Activated CD4-positive, alpha-beta memory T cell treated with anti-CD3 and anti-CD28 coated beads for 36 hours (primary cell): Measurements from ENCODE around the gene COTL1. TPM values are rescaled to one million over a fixed set of nuclear protein-coding genes. Genes with fewer than 3 reads are reported as not detected.
A peak's percentile ranks its signal among the peaks of the same experiment; 100 is the strongest.
"Not testable (repeated sequence)": the region's sequence is repeated elsewhere in the genome, so short reads cannot be mapped to it uniquely, and the experiment has no call there.

ENCODE experiments used
- CTCF ChIA-PET: fragments of 350-600 bp; sonication (Branson Sonifier 250); formaldehyde crosslinking; loops from one replicate; lab custom pipeline; 2021; ENCODE audit warnings: antibody characterized with exemption, inconsistent platforms; lab: Charles Lee
- POLR2A ChIA-PET: fragments of 350-600 bp; sonication (Branson Sonifier 250); formaldehyde crosslinking; loops from one replicate; lab custom pipeline; 2021; ENCODE audit warnings: antibody characterized with exemption; lab: Charles Lee
- DNase-seq: peaks from one replicate; pipeline ENCODE4 v3.0.0-alpha.2; 2020
- H3K27ac Mint-ChIP-seq: one replicate; pipeline ENCODE4 v1.8.0; 2021; ENCODE audit warnings: mixed read lengths
- H3K27me3 Mint-ChIP-seq: one replicate; pipeline ENCODE4 v1.8.0; 2021; ENCODE audit warnings: mixed read lengths
- H3K36me3 Mint-ChIP-seq: one replicate; pipeline ENCODE4 v1.8.0; 2021; ENCODE audit warnings: mixed read lengths
- H3K4me1 Mint-ChIP-seq: one replicate; pipeline ENCODE4 v1.8.0; 2021; ENCODE audit warnings: low read depth, mixed read lengths
- H3K4me3 Mint-ChIP-seq: one replicate; pipeline ENCODE4 v1.8.0; 2021; ENCODE audit warnings: mild to moderate bottlenecking, mixed read lengths
- H3K9me3 Mint-ChIP-seq: one replicate; pipeline ENCODE4 v1.8.0; 2021; ENCODE audit warnings: mixed read lengths
- intact Hi-C: fragments of 100-400 bp; cut with micrococcal nuclease; formaldehyde crosslinking; loops from one replicate; pipeline ENCODE4 v1.15.1; 2023
- total RNA-seq, 2 experiments: library from RNA; stranded (reverse); gene quantifications; one replicate each; pipeline ENCODE4 v1.2.3, GENCODE V29; 2021

The COTL1 gene
- total RNA-seq, 2 experiments from 2014 or later = 358 to 364 TPM

DNA sequence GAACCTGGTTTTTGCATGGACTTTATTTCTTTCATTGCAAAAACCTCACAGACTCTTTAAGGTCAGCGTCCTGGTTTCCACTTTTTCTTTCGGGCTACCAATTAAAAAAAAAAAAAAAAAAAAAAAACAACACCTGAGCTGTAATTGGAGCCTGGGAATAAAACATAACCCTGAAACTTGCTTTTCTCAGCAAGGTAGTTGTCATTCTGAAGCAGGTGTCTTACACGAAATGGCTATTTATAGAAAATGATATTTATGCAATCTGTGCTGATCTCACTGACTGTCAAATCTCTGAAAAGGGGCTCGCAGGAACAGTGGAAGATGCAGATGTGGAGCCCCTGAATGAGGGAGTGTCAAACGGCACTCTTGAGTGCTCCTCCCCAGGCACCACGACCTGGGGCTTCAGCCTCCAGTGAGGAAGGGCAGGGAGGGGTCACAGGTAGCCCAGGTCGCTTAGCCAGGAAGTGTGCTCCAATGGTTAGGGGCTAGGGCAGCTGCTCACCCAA, 10.4 kb upstream of the COTL1 start:
- intact Hi-C loops = loop anchor here (10.0 kb wide), 1 partner anchor 353 kb away; no protein-coding TSS in a partner anchor
- CTCF ChIA-PET = interaction anchor here (0.6 to 3.1 kb wide), 3 partner anchors 98 to 350 kb away, joined by 3 to 12 read pairs (median 3); no protein-coding TSS in a partner anchor
- no peak overlapping the region for H3K27ac Mint-ChIP-seq
- H3K36me3 Mint-ChIP-seq = no peaks in the 10 kb centered on the region
- H3K9me3 Mint-ChIP-seq = no peaks in the 10 kb centered on the region
- H3K4me3 Mint-ChIP-seq = no peak overlapping the region
- no peak for DNase-seq
- no peaks in the 10 kb centered on the region for H3K27me3 Mint-ChIP-seq
- H3K4me1 Mint-ChIP-seq = peaks cover 20% of the 10 kb centered on the region
- POLR2A ChIA-PET = no interaction called here

GRCh38 chr16:84625556-84625955, 7.7 kb upstream of the COTL1 start:
- Mint-ChIP-seq H3K4me1 (peaks cover 10% of the 10 kb centered on the region), H3K36me3 (no peaks in the 10 kb centered on the region)
- CTCF ChIA-PET = interaction anchor here (1.5 to 3.1 kb wide), 3 partner anchors 47 to 119 kb away, joined by 3 to 12 read pairs (median 4); no protein-coding TSS in a partner anchor

GRCh38 chr16:84620913-84621312, 3.0 kb upstream of the COTL1 start:
- Mint-ChIP-seq H3K27ac (peak overlapping the region; percentile 4), H3K4me1 (peaks cover 11% of the 10 kb centered on the region), H3K36me3 (peaks cover 11% of the 10 kb centered on the region)
- CTCF ChIA-PET = interaction anchor here (0.6 to 8.9 kb wide), 10 partner anchors 10 to 344 kb away, joined by 3 to 247 read pairs (median 12); partner anchors contain the start of gene MEAK7
- H3K4me3 Mint-ChIP-seq, H3K27me3 Mint-ChIP-seq, DNase-seq, H3K9me3 Mint-ChIP-seq: not testable (repeated sequence)
- intact Hi-C loops = loop anchor here (10.0 kb wide), 1 partner anchor 346 kb away; no protein-coding TSS in a partner anchor
- POLR2A ChIA-PET = interaction anchor here (1.5 kb wide), 1 partner anchor 106 kb away, joined by 3 read pairs; no protein-coding TSS in a partner anchor

More at GRCh38 chr16:84625556-84625955, 7.7 kb upstream of the COTL1 start:
- no peaks in the 10 kb centered on the region for H3K27me3 Mint-ChIP-seq
- no peak for DNase-seq
- intact Hi-C loops = loop anchor here (10.0 kb wide), 1 partner anchor 351 kb away; no protein-coding TSS in a partner anchor
- POLR2A ChIA-PET = no interaction called here
- no peak overlapping the region for H3K27ac Mint-ChIP-seq
- no peaks in the 10 kb centered on the region for H3K9me3 Mint-ChIP-seq
- H3K4me3 Mint-ChIP-seq = no peak overlapping the region

DNA sequence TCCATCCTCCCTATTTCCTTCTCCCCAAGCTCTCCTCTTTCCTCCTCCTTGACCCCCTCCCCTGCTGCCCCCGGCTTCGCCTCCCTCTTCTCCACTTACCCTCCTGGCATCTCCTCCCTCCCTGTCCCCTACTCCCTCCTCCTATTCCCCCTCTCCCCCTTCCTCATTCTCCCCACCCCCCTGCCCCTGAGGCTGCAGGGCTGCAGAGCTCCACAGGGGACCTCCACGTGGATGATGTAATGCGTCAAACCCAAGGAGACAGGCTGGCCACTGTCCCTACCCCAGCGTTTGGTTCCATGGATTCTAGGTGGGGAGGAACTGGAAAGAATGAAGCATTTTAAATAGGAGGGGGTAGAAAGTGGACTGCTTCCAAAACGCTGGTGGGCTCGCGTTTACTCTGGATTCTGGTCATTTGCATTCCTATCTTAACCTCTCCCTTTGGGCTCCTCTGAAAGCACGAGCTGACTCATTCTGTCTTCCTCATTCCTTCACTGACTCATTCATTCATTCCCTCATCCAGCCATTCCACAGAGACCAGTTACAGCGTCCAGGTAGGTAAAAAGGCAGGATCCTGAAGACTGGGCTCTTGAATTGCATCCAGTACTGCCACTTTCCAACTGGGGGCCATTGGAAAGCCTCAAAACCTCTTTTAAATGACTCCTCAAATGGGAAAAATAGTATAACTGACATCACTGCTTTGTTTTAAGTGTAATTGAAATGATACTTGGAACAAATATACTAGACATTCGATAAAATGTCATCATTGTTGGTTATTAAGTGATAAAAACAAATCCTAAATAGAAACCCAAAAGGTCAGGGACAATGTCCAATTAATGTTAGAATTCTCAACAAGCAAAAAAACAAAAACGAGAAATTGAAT, 943 bp upstream of the COTL1 start:
- CTCF ChIA-PET = interaction anchor here (1.3 to 8.9 kb wide), 4 partner anchors 17 to 120 kb away, joined by 5 to 247 read pairs (median 18); partner anchors contain the start of gene MEAK7
- POLR2A ChIA-PET = interaction anchor here (3.8 to 7.0 kb wide), 2 partner anchors 18 to 112 kb away, joined by 15 to 54 read pairs; no protein-coding TSS in a partner anchor
- Mint-ChIP-seq H3K36me3 (peaks cover 28% of the 10 kb centered on the region), H3K4me1 (peaks cover 32% of the 10 kb centered on the region), H3K27me3 (no peaks in the 10 kb centered on the region), H3K27ac (peak overlapping the region; percentile 3), H3K9me3 (no peaks in the 10 kb centered on the region), H3K4me3 (peak overlapping the region; percentile 43)
- intact Hi-C loops = no loop called here
- DNase-seq = no peak

DNA sequence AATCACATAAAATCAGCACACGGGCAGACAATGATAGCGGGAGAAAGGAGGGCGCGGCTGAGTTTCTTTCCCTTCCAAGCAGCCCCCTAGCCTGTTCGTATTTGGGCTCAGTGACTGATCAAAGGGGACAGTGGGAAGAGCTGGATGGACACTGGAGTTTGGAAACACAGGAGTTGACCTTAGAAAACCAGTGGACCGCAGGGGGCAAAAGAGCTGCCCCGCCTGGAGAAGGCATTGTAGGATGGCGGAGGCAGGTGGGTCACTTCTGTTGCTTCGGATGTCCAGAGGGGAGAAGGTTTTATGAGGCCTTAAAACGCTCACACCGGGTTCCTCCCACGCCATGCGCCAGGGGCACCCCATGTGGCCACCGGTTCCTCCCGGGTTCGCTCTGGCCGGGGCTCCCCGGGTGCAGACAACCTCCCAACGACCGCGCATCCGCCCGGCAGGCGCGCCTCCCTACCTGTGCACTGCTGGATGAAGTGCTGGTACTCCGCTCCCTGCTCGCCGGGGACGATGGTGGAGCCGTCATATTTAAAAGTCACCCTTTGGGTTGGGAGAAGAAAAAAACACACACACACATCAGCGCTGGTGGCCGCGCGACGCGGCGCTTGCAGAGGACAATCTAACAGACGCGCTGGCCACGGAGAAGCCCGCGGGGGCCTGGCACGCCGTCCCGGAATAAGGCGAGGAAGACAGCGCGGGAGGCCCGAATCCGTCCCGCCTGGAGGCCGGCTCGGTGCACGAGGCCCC, 662 bp downstream of the COTL1 start:
- H3K27ac Mint-ChIP-seq = peak overlapping the region; percentile 86
- peaks cover 43% of the 10 kb centered on the region for H3K4me1 Mint-ChIP-seq
- no peaks in the 10 kb centered on the region for H3K27me3 Mint-ChIP-seq
- peaks cover 34% of the 10 kb centered on the region for H3K36me3 Mint-ChIP-seq
- ChIA-PET POLR2A (interaction anchor here (0.9 to 7.0 kb wide), 10 partner anchors 9 to 111 kb away, joined by 3 to 54 read pairs (median 4); no protein-coding TSS in a partner anchor), CTCF (interaction anchor here (1.0 to 8.9 kb wide), 7 partner anchors 9 to 108 kb away, joined by 3 to 247 read pairs (median 5); partner anchors contain the start of gene MEAK7)
- intact Hi-C loops = loop anchor here (1.0 to 2.0 kb wide), 3 partner anchors 65 to 110 kb away; no protein-coding TSS in a partner anchor
- H3K9me3 Mint-ChIP-seq = no peaks in the 10 kb centered on the region
- peak overlapping the region; percentile 93 for H3K4me3 Mint-ChIP-seq
- DNase-seq = peak; percentile 75

- H3K27ac Mint-ChIP-seq = peak overlapping the region; percentile 86
- peak overlapping the region; percentile 93 for H3K4me3 Mint-ChIP-seq
- H3K9me3 Mint-ChIP-seq = no peaks in the 10 kb centered on the region
- POLR2A ChIA-PET = interaction anchor here (0.9 to 7.0 kb wide), 10 partner anchors 8 to 110 kb away, joined by 3 to 54 read pairs (median 4); no protein-coding TSS in a partner anchor
- no peaks in the 10 kb centered on the region for H3K27me3 Mint-ChIP-seq
- peaks cover 39% of the 10 kb centered on the region for H3K36me3 Mint-ChIP-seq
- peaks cover 46% of the 10 kb centered on the region for H3K4me1 Mint-ChIP-seq
- CTCF ChIA-PET = interaction anchor here (1.0 to 8.9 kb wide), 6 partner anchors 8 to 109 kb away, joined by 3 to 247 read pairs (median 5); partner anchors contain the start of gene MEAK7
- intact Hi-C loops = loop anchor here (1.0 to 2.0 kb wide), 4 partner anchors 10 to 110 kb away; no protein-coding TSS in a partner anchor
- DNase-seq = peak; percentile 41
Measured at GRCh38 chr16:84616515-84616914, 1.4 kb downstream of the COTL1 start.

GRCh38 chr16:84614968-84615813, 2.7 kb downstream of the COTL1 start:
- peak overlapping the region; percentile 70 for H3K27ac Mint-ChIP-seq
- H3K4me1 Mint-ChIP-seq = peaks cover 59% of the 10 kb centered on the region
- ChIA-PET CTCF (interaction anchor here (0.6 to 8.9 kb wide), 6 partner anchors 16 to 140 kb away, joined by 3 to 247 read pairs (median 6); partner anchors contain the start of gene MEAK7), POLR2A (interaction anchor here (0.9 to 7.0 kb wide), 5 partner anchors 14 to 109 kb away, joined by 3 to 54 read pairs (median 5); no protein-coding TSS in a partner anchor)
- peaks cover 52% of the 10 kb centered on the region for H3K36me3 Mint-ChIP-seq
- no peaks in the 10 kb centered on the region for H3K27me3 Mint-ChIP-seq
- H3K4me3 Mint-ChIP-seq = peak overlapping the region; percentile 93
- intact Hi-C loops = loop anchor here (1.0 kb wide), 1 partner anchor 61 kb away; no protein-coding TSS in a partner anchor
- no peak for DNase-seq
- H3K9me3 Mint-ChIP-seq = peaks cover 7% of the 10 kb centered on the region

GRCh38 chr16:84614623-84614967, 3.3 kb downstream of the COTL1 start:
- CTCF ChIA-PET = interaction anchor here (0.6 to 3.0 kb wide), 4 partner anchors 15 to 124 kb away, joined by 4 to 19 read pairs (median 6); no protein-coding TSS in a partner anchor
- peak; percentile 47 for DNase-seq
- Mint-ChIP-seq H3K4me1 (peaks cover 65% of the 10 kb centered on the region), H3K36me3 (peaks cover 58% of the 10 kb centered on the region), H3K9me3 (peaks cover 7% of the 10 kb centered on the region), H3K4me3 (peak overlapping the region; percentile 93), H3K27me3 (no peaks in the 10 kb centered on the region), H3K27ac (peak overlapping the region; percentile 70)
- intact Hi-C loops = loop anchor here (1.0 kb wide), 1 partner anchor 60 kb away; no protein-coding TSS in a partner anchor
- POLR2A ChIA-PET = interaction anchor here (0.9 to 7.0 kb wide), 4 partner anchors 13 to 100 kb away, joined by 4 to 54 read pairs (median 4); no protein-coding TSS in a partner anchor

- CTCF ChIA-PET = interaction anchor here (1.4 to 2.6 kb wide), 3 partner anchors 11 to 124 kb away, joined by 3 to 7 read pairs (median 6); no protein-coding TSS in a partner anchor
- H3K27me3 Mint-ChIP-seq = no peaks in the 10 kb centered on the region
- no peak for DNase-seq
- H3K4me3 Mint-ChIP-seq = peak overlapping the region; percentile 63
- POLR2A ChIA-PET = interaction anchor here (1.0 to 7.0 kb wide), 4 partner anchors 13 to 100 kb away, joined by 4 to 54 read pairs (median 4); no protein-coding TSS in a partner anchor
- intact Hi-C loops = loop anchor here (1.0 kb wide), 1 partner anchor 60 kb away; no protein-coding TSS in a partner anchor
- peak overlapping the region; percentile 70 for H3K27ac Mint-ChIP-seq
- H3K9me3 Mint-ChIP-seq = peaks cover 7% of the 10 kb centered on the region
- peaks cover 71% of the 10 kb centered on the region for H3K4me1 Mint-ChIP-seq
- peaks cover 63% of the 10 kb centered on the region for H3K36me3 Mint-ChIP-seq
Measured at GRCh38 chr16:84614073-84614459, 3.8 kb downstream of the COTL1 start.
